Measurements from ENCODE around the gene LIG1.

- TF ChIP-seq CTCF (IDR thresholded peaks at IDR 0.05) (no peak), POLR2A (IDR thresholded peaks at IDR 0.05) (no peak)
These were observed 27.0 kb upstream of the LIG1 start for GRCh38 chr19:48196933-48197665.

All from sigmoid colon (tissue), 3 donors.